Activated CD8-positive, alpha-beta T cell treated with anti-CD3 and anti-CD28 coated beads for 36 hours (primary cell): Measurements from ENCODE around the gene SLC66A2. TPM values are rescaled to one million over a fixed set of nuclear protein-coding genes. Genes with fewer than 3 reads are reported as not detected.

Source experiments
- ATAC-seq: fragments of 200-7000 bp; cut with Tn5 transposase; one replicate; pipeline ENCODE4 v1.10.0; 2021; ENCODE audit warnings: mild to moderate bottlenecking, moderate library complexity
- CTCF ChIA-PET: fragments of 350-600 bp; sonication (Branson Sonifier 250); formaldehyde crosslinking; loops from one replicate; lab custom pipeline; 2021; ENCODE audit warnings: antibody characterized with exemption; lab: Charles Lee
- POLR2A ChIA-PET: fragments of 350-600 bp; sonication (Branson Sonifier 250); formaldehyde crosslinking; loops from one replicate; lab custom pipeline; 2021; ENCODE audit warnings: antibody characterized with exemption; lab: Charles Lee
- DNase-seq: peaks from one replicate; pipeline ENCODE4 v3.0.0-alpha.2; 2020
- H3K27ac Mint-ChIP-seq: one replicate; pipeline ENCODE4 v1.8.0; 2021; ENCODE audit warnings: mild to moderate bottlenecking, mixed read lengths
- H3K27me3 Mint-ChIP-seq: one replicate; pipeline ENCODE4 v1.8.0; 2021; ENCODE audit warnings: mixed read lengths
- H3K36me3 Mint-ChIP-seq: one replicate; pipeline ENCODE4 v1.8.0; 2021; ENCODE audit warnings: low read depth, mixed read lengths
- H3K4me1 Mint-ChIP-seq: one replicate; pipeline ENCODE4 v1.8.0; 2021; ENCODE audit warnings: low read depth, mixed read lengths
- H3K4me3 Mint-ChIP-seq: one replicate; pipeline ENCODE4 v1.8.0; 2021; ENCODE audit warnings: mild to moderate bottlenecking, moderate library complexity, mixed read lengths
- H3K9me3 Mint-ChIP-seq: one replicate; pipeline ENCODE4 v1.8.0; 2021; ENCODE audit warnings: mixed read lengths
- CTCF ChIP-seq: fragments of 200-600 bp; IDR thresholded peaks from one replicate; pipeline ENCODE4 v1.8.0; 2022; ENCODE audit warnings: antibody characterized with exemption, mild to moderate bottlenecking
- intact Hi-C: fragments of 100-400 bp; cut with micrococcal nuclease; formaldehyde crosslinking; loops from one replicate; pipeline ENCODE4 v1.10.0; 2022
- total RNA-seq, 2 experiments: library from RNA; stranded (reverse); gene quantifications; one replicate each; pipeline ENCODE4 v1.2.3, GENCODE V29; 2021

SLC66A2 gene
- total RNA-seq, 2 experiments from 2014 or later: 28.2 to 29.7 TPM

- ChIA-PET POLR2A (interaction anchor here (1.3 to 1.8 kb wide), 2 partner anchors 9 to 34 kb away, joined by 3 to 6 read pairs; no protein-coding TSS in a partner anchor), CTCF (interaction anchor here (1.0 to 1.1 kb wide), 2 partner anchors 12 to 203 kb away, joined by 3 read pairs; no protein-coding TSS in a partner anchor)
- Mint-ChIP-seq H3K36me3 (peaks cover 6% of the 10 kb centered on the region), H3K27me3 (no peaks in the 10 kb centered on the region), H3K4me3 (no peak overlapping the region), H3K4me1 (peaks cover 18% of the 10 kb centered on the region), H3K27ac (no peak overlapping the region), H3K9me3 (no peaks in the 10 kb centered on the region)
- no peak for TF ChIP-seq CTCF
- peak; percentile 25 for ATAC-seq
- peak; percentile 67 for DNase-seq
- intact Hi-C loops: no loop called here
These were observed 2.7 kb upstream of the SLC66A2 start for GRCh38 chr18:79953971-79954651.

- no peaks in the 10 kb centered on the region for H3K9me3 Mint-ChIP-seq
- intact Hi-C loops: no loop called here
- ATAC-seq (no peak), DNase-seq (no peak)
- peaks cover 11% of the 10 kb centered on the region for H3K36me3 Mint-ChIP-seq
- POLR2A ChIA-PET: interaction anchor here (1.3 kb wide), 1 partner anchor 35 kb away, joined by 3 read pairs; no protein-coding TSS in a partner anchor
- H3K4me3 Mint-ChIP-seq: no peak overlapping the region
- H3K4me1 Mint-ChIP-seq: peaks cover 23% of the 10 kb centered on the region
- no peak for TF ChIP-seq CTCF
- CTCF ChIA-PET: interaction anchor here (1.1 kb wide), 1 partner anchor 13 kb away, joined by 3 read pairs; no protein-coding TSS in a partner anchor
- no peak overlapping the region for H3K27ac Mint-ChIP-seq
- no peaks in the 10 kb centered on the region for H3K27me3 Mint-ChIP-seq
These were observed 1.6 kb upstream of the SLC66A2 start for GRCh38 chr18:79952996-79953559.

GRCh38 chr18:79952456-79952995 lies 1.1 kb upstream of the SLC66A2 start:
- ChIA-PET CTCF (interaction anchor here (1.3 to 2.0 kb wide), 3 partner anchors 11 to 37 kb away, joined by 3 to 6 read pairs (median 4); no protein-coding TSS in a partner anchor), POLR2A (interaction anchor here (1.1 to 2.0 kb wide), 3 partner anchors 9 to 35 kb away, joined by 3 to 7 read pairs (median 4); no protein-coding TSS in a partner anchor)
- Mint-ChIP-seq H3K36me3 (peaks cover 11% of the 10 kb centered on the region), H3K9me3 (no peaks in the 10 kb centered on the region), H3K27me3 (no peaks in the 10 kb centered on the region), H3K4me3 (no peak overlapping the region), H3K4me1 (peaks cover 25% of the 10 kb centered on the region), H3K27ac (no peak overlapping the region)
- ATAC-seq (no peak), DNase-seq (no peak)
- no peak for TF ChIP-seq CTCF
- intact Hi-C loops: no loop called here

GRCh38 chr18:79950515-79951341 lies 725 bp downstream of the SLC66A2 start:
- TF ChIP-seq CTCF: no peak

More at GRCh38 chr18:79950515-79951341, 725 bp downstream of the SLC66A2 start:
- Mint-ChIP-seq H3K4me3 (peak overlapping the region; percentile 73), H3K4me1 (peaks cover 37% of the 10 kb centered on the region), H3K36me3 (peaks cover 11% of the 10 kb centered on the region), H3K9me3 (no peaks in the 10 kb centered on the region), H3K27me3 (no peaks in the 10 kb centered on the region), H3K27ac (peak overlapping the region; percentile 66)
- POLR2A ChIA-PET: interaction anchor here (2.0 to 2.2 kb wide), 2 partner anchors 11 to 36 kb away, joined by 6 to 7 read pairs; no protein-coding TSS in a partner anchor
- ATAC-seq: peak; percentile 10
- no peak for DNase-seq
- CTCF ChIA-PET: interaction anchor here (1.1 to 2.0 kb wide), 2 partner anchors 13 to 84 kb away, joined by 4 to 6 read pairs; partner anchors contain the start of gene RBFA
- intact Hi-C loops: no loop called here
